Rectal smooth muscle tissue (tissue), 1 donor: ENCODE results near the gene PPAN.

ENCODE experiments used
- H3K27ac ChIP-seq: one replicate; pipeline ENCODE4 v1.7.0; 2013; ENCODE audit warnings: low read depth, low read length, inconsistent platforms
- H3K27me3 ChIP-seq: one replicate; pipeline ENCODE4 v1.7.0; 2013; ENCODE audit warnings: low read length; ENCODE audit not compliant: control insufficient read depth, insufficient read depth
- H3K36me3 ChIP-seq: one replicate; pipeline ENCODE4 v1.7.0; 2013; ENCODE audit warnings: low read length; ENCODE audit not compliant: control insufficient read depth, insufficient read depth
- H3K4me1 ChIP-seq: one replicate; pipeline ENCODE4 v1.7.0; 2013; ENCODE audit warnings: low read length; ENCODE audit not compliant: control insufficient read depth, insufficient read depth
- H3K4me3 ChIP-seq: one replicate; pipeline ENCODE4 v1.7.0; 2013; ENCODE audit warnings: low read length
- H3K9ac ChIP-seq: one replicate; pipeline ENCODE4 v1.7.0; 2013; ENCODE audit warnings: low read length

The PPAN gene

GRCh38 chr19:10085641-10086590 is 20.2 kb upstream of the PPAN start, which contains the start of gene SHFL:
SHFL (plus strand) TSS chr19:10086317; CDS start chr19:10086428, 111 bp downstream.
- Histone ChIP-seq H3K36me3 (peaks cover 6% of the 10 kb centered on the region), H3K27me3 (no peaks in the 10 kb centered on the region), H3K27ac (peak within 1 kb of the TSS; percentile 82), H3K4me1 (no peaks in the 10 kb centered on the region), H3K4me3 (peak within 1 kb of the TSS; percentile 97), H3K9ac (peak within 1 kb of the TSS; percentile 80)

- H3K36me3 ChIP-seq: peaks cover 6% of the 10 kb centered on the region
- H3K27ac ChIP-seq: peak overlapping the region; percentile 82
- peak overlapping the region; percentile 80 for H3K9ac ChIP-seq
Measured at GRCh38 chr19:10086591-10087192, 19.5 kb upstream of the PPAN start.

GRCh38 chr19:10087296-10088061 is 18.7 kb upstream of the PPAN start:
- Histone ChIP-seq H3K4me1 (no peaks in the 10 kb centered on the region), H3K36me3 (peaks cover 6% of the 10 kb centered on the region), H3K9ac (no peak overlapping the region), H3K27ac (peak overlapping the region; percentile 82), H3K27me3 (no peaks in the 10 kb centered on the region), H3K4me3 (peak overlapping the region; percentile 97)

More at GRCh38 chr19:10086591-10087192, 19.5 kb upstream of the PPAN start:
- Histone ChIP-seq H3K4me1 (no peaks in the 10 kb centered on the region), H3K4me3 (peak overlapping the region; percentile 97), H3K27me3 (no peaks in the 10 kb centered on the region)

- Histone ChIP-seq H3K36me3 (peaks cover 6% of the 10 kb centered on the region), H3K9ac (no peak overlapping the region), H3K4me3 (no peak overlapping the region), H3K27ac (no peak overlapping the region), H3K27me3 (no peaks in the 10 kb centered on the region), H3K4me1 (no peaks in the 10 kb centered on the region)
Measured at GRCh38 chr19:10088949-10089554, 17.1 kb upstream of the PPAN start.

- no peaks in the 10 kb centered on the region for H3K27me3 ChIP-seq
- no peak overlapping the region for H3K9ac ChIP-seq
- no peak overlapping the region for H3K27ac ChIP-seq
- H3K36me3 ChIP-seq: peaks cover 6% of the 10 kb centered on the region
- no peak overlapping the region for H3K4me3 ChIP-seq
- H3K4me1 ChIP-seq: no peaks in the 10 kb centered on the region
Measured at GRCh38 chr19:10089801-10090375, 16.3 kb upstream of the PPAN start.

GRCh38 chr19:10091370-10091687 is 14.8 kb upstream of the PPAN start:
- Histone ChIP-seq H3K4me3 (no peak overlapping the region), H3K4me1 (peaks cover 3% of the 10 kb centered on the region), H3K36me3 (peaks cover 6% of the 10 kb centered on the region), H3K27me3 (no peaks in the 10 kb centered on the region), H3K27ac (no peak overlapping the region), H3K9ac (no peak overlapping the region)

GRCh38 chr19:10091895-10092641 is 14.1 kb upstream of the PPAN start:
- no peaks in the 10 kb centered on the region for H3K27me3 ChIP-seq
- H3K36me3 ChIP-seq: peaks cover 6% of the 10 kb centered on the region
- H3K9ac ChIP-seq: no peak overlapping the region
- no peak overlapping the region for H3K27ac ChIP-seq
- H3K4me3 ChIP-seq: no peak overlapping the region
- H3K4me1 ChIP-seq: peaks cover 3% of the 10 kb centered on the region

- H3K36me3 ChIP-seq: peaks cover 6% of the 10 kb centered on the region
Measured at GRCh38 chr19:10092648-10093294, 13.4 kb upstream of the PPAN start.

GRCh38 chr19:10093295-10094186 is 12.6 kb upstream of the PPAN start:
- no peak overlapping the region for H3K9ac ChIP-seq
- peaks cover 6% of the 10 kb centered on the region for H3K36me3 ChIP-seq
- no peaks in the 10 kb centered on the region for H3K27me3 ChIP-seq
- H3K27ac ChIP-seq: no peak overlapping the region
- no peak overlapping the region for H3K4me3 ChIP-seq
- H3K4me1 ChIP-seq: peaks cover 3% of the 10 kb centered on the region

More at GRCh38 chr19:10092648-10093294, 13.4 kb upstream of the PPAN start:
- Histone ChIP-seq H3K4me1 (peaks cover 3% of the 10 kb centered on the region), H3K9ac (no peak overlapping the region), H3K4me3 (no peak overlapping the region), H3K27ac (no peak overlapping the region), H3K27me3 (no peaks in the 10 kb centered on the region)

- peak overlapping the region; percentile 45 for H3K4me3 ChIP-seq
- no peaks in the 10 kb centered on the region for H3K27me3 ChIP-seq
- H3K9ac ChIP-seq: no peak overlapping the region
- peaks cover 3% of the 10 kb centered on the region for H3K4me1 ChIP-seq
- H3K27ac ChIP-seq: peak overlapping the region; percentile 39
- H3K36me3 ChIP-seq: no peaks in the 10 kb centered on the region
Measured at GRCh38 chr19:10095622-10095947, 10.6 kb upstream of the PPAN start.
